ENCODE measurements around the gene EDEM3. TPM values are rescaled to one million over a fixed set of nuclear protein-coding genes. Genes with fewer than 3 reads are reported as not detected.

EDEM3 gene
- polyA plus RNA-seq, 1 experiment: 10.4 TPM

- H3K4me3 ChIP-seq (ENCODE audit: low read depth, low read length): no peak overlapping the region; the same call in 1 of the 2 replicates
- no peak for TF ChIP-seq CTCF (IDR thresholded peaks at IDR 0.05; ENCODE audit: insufficient read depth, low read depth, low read length)
- no peaks in the 10 kb centered on the region for H3K36me3 ChIP-seq (ENCODE audit: control insufficient read depth, insufficient read depth, low read length)
- CTCF ChIA-PET: interaction anchor here (0.7 kb wide), 1 partner anchor 21 kb away, joined by 3 read pairs; no protein-coding TSS in a partner anchor
- no peak for DNase-seq (ENCODE audit: low read depth)
- POLR2A ChIA-PET: no interaction called here
- H3K27me3 ChIP-seq (ENCODE audit: control insufficient read depth, insufficient read depth, low read length): no peaks in the 10 kb centered on the region
Measured at GRCh38 chr1:184753117-184753516, 1.5 kb downstream of the EDEM3 start.

DNA sequence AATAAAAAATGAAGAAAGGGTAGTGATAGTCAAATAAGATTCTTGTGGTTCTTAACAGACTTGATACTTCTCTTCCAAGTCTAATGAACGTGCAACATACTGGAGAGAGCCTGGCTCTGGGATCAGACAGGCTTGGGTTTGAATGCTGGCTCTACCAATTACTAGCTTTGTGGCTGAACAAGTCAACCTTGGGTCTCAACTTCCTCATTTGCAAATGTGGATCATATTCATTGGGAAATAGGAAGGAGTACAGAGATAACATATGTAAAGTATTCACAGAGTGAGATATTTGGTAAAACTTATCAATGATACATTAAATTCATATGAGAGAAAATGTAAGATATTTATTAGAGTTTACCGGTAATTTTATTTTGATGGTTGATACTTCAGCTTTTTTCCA is 2.0 kb downstream of the EDEM3 start:
- ChIA-PET CTCF (interaction anchor here (0.7 to 2.5 kb wide), 2 partner anchors 21 to 53 kb away, joined by 3 to 6 read pairs; no protein-coding TSS in a partner anchor), POLR2A (no interaction called here)
- no peak for DNase-seq (ENCODE audit: low read depth)
- Histone ChIP-seq H3K4me3 (ENCODE audit: low read depth, low read length) (no peak overlapping the region), H3K27me3 (ENCODE audit: control insufficient read depth, insufficient read depth, low read length) (no peaks in the 10 kb centered on the region), H3K36me3 (ENCODE audit: control insufficient read depth, insufficient read depth, low read length) (no peaks in the 10 kb centered on the region)
- TF ChIP-seq CTCF (IDR thresholded peaks at IDR 0.05; ENCODE audit: insufficient read depth, low read depth, low read length): no peak

DNA sequence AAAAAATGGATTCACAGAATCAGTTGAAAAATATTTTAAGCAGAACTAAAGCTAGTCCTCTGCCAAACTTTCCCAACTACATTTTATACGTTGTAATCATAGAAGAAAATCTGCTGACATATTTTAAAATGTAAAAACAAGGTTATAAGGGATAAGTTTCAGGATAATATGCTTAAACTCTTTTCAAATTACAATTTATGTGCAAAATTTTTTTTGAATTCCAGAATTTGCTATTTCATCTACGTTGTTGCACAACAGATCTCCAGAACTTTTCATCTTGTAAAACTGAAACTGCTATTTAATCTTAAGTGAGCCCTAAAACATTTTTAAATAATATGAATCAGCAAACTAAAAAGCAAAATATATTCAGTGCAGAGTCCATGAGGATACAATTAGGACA is 5.9 kb downstream of the EDEM3 start:
- TF ChIP-seq CTCF (IDR thresholded peaks at IDR 0.05; ENCODE audit: insufficient read depth, low read depth, low read length): no peak
- CTCF ChIA-PET: no interaction called here
- H3K36me3 ChIP-seq (ENCODE audit: control insufficient read depth, insufficient read depth, low read length): no peaks in the 10 kb centered on the region
- H3K4me3 ChIP-seq (ENCODE audit: low read depth, low read length): no peak overlapping the region
- POLR2A ChIA-PET: no interaction called here
- no peak for DNase-seq (ENCODE audit: low read depth)
- no peaks in the 10 kb centered on the region for H3K27me3 ChIP-seq (ENCODE audit: control insufficient read depth, insufficient read depth, low read length)

DNA sequence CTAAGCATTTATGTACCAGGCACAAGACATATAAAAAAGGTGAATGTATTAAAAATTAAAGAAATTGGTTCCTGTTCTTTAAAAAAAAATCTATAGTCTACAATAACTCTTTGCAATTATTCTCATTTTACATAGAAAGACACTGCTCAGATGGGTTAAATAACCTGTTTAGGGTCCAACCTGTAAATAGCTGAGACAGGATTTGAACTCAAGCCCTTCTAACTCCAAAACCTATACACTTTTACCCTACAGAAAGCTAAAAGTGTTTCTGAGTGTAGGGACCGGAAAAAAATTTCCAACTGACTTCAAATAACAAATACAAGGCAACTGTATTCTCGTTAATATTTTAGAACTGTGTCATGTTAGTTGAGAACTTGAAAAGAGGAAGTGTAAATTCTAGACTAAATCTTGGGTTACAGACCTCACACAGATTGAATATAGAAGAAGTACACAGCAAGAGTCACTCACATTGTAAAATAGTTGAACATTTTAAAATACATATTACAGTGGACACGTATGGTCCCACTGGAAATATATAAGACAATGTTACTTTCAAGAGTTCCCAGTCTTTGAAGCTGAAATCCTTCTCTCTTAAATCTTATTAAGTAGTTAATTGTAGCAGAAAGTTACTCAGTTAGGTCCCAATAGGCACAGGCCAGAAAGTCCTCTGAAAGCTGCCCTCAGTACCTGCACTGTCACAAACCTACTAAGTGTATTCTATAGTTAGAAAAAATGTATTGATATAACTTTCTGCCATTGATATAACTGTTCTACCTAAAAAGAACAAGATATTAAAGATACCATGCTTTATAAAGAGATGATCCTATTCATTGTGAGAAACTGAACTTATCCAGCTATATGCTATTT is 7.3 kb downstream of the EDEM3 start:
- H3K27me3 ChIP-seq (ENCODE audit: control insufficient read depth, insufficient read depth, low read length): no peaks in the 10 kb centered on the region
- no peaks in the 10 kb centered on the region for H3K36me3 ChIP-seq (ENCODE audit: control insufficient read depth, insufficient read depth, low read length)
- POLR2A ChIA-PET: no interaction called here
- H3K4me3 ChIP-seq (ENCODE audit: low read depth, low read length): no peak overlapping the region
- DNase-seq (ENCODE audit: low read depth): no peak
- TF ChIP-seq CTCF (IDR thresholded peaks at IDR 0.05; ENCODE audit: insufficient read depth, low read depth, low read length): no peak
- CTCF ChIA-PET: interaction anchor here (1.1 kb wide), 1 partner anchor 73 kb away, joined by 3 read pairs; no protein-coding TSS in a partner anchor

GRCh38 chr1:184745929-184746638 is 8.6 kb downstream of the EDEM3 start:
- H3K4me3 ChIP-seq (ENCODE audit: low read depth, low read length): no peak overlapping the region
- ChIA-PET POLR2A (no interaction called here), CTCF (no interaction called here)
- no peaks in the 10 kb centered on the region for H3K27me3 ChIP-seq (ENCODE audit: control insufficient read depth, insufficient read depth, low read length)
- H3K36me3 ChIP-seq (ENCODE audit: control insufficient read depth, insufficient read depth, low read length): no peaks in the 10 kb centered on the region
- DNase-seq (ENCODE audit: low read depth): no peak
- TF ChIP-seq CTCF (IDR thresholded peaks at IDR 0.05; ENCODE audit: insufficient read depth, low read depth, low read length): no peak

Measured in BJ (cell line).